ENCODE results near the gene PRDX1. TPM values are rescaled to one million over a fixed set of nuclear protein-coding genes. Genes with fewer than 3 reads are reported as not detected.
A peak's percentile ranks its signal among the peaks of the same experiment; 100 is the strongest.

Gene PRDX1
- total and polyA plus RNA-seq, 2 of the 13 experiments (the other 11 are each of a cell fraction or from before 2014, with no cell fraction given): 761 to 1,898 TPM

DNA sequence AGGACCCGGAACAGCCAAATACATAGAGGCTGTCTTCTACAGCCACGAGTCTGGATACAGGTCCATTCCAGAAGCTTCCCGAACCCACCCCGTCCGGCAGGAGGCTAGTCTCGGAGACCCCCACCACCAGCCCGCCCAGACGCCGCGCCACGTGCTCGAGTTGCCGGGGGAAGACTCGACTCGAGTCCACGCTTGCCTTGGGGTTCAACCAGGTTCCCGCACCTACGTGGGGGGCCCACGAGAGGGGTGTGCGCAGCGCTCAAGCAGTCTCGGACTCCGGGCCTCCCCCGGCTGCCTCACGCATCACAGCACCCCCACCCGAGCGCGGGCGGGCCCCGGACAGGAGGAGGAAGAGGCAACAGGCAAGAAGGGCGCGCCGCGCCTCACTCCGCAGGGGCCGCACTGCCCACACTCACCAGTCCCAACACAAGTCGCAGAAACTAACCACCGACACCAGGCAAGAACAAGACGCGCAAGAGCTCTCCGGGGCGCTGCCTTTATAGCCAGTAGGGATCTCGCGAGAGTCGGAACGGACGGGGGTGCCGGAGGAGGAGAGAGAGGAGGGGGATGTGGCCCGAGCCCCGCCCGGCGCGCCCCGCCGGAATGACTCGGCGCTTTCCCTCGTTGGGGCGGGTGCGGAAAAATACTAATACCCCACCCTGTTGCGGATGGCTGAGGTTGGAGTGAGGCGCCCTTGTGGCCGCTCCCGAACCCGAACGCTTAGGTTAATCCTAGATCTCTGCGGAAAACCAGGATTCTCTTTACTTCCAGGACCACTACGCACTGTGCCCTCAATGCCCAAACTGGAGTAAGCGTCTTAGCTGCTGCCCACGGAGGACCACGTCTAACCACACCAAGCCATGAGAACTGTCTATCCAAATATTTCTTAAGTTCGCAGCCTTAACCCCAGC, at the start of gene PRDX1 (continued):
- TF ChIP-seq ARNT (IDR thresholded peaks at IDR 0.05) (no peak), ZNF547 (CRISPR knock-in tag; IDR thresholded peaks at IDR 0.05) (peak; percentile 93), RNF219 (CRISPR knock-in tag; IDR thresholded peaks at IDR 0.05) (peak; percentile 85; the same call in 1 of the 2 replicates), ZNF572 (CRISPR knock-in tag; IDR thresholded peaks at IDR 0.05) (peak; percentile 85; the same call in 1 of the 2 replicates), CENPX (CRISPR knock-in tag; IDR thresholded peaks at IDR 0.05) (no peak), ZSCAN12 (CRISPR knock-in tag; IDR thresholded peaks at IDR 0.05) (no peak), ONECUT2 (CRISPR knock-in tag; IDR thresholded peaks at IDR 0.05) (peak; percentile 55), ZNF589 (CRISPR knock-in tag; conservative IDR thresholded peaks at IDR 0.05) (no peak; the same call in 1 of the 2 replicates), POLR2A (IDR thresholded peaks at IDR 0.05; ENCODE audit: insufficient read depth in 1 of 2, low read depth in 2 of 2, low read length in 2 of 2) (peak; percentile 99 to 100), FOXO4 (CRISPR knock-in tag; conservative IDR thresholded peaks at IDR 0.05) (0 out of 2 replicates have a peak, but pooled peaks have one; percentile 10), ZSCAN22 (CRISPR knock-in tag; IDR thresholded peaks at IDR 0.05) (peak; percentile 60), ZNF597 (CRISPR knock-in tag; IDR thresholded peaks at IDR 0.05) (peak; percentile 53; the same call in 1 of the 2 replicates), ATAD3A (CRISPR knock-in tag; IDR thresholded peaks at IDR 0.05) (no peak)
- TF ChIP-seq, protein P1, sequence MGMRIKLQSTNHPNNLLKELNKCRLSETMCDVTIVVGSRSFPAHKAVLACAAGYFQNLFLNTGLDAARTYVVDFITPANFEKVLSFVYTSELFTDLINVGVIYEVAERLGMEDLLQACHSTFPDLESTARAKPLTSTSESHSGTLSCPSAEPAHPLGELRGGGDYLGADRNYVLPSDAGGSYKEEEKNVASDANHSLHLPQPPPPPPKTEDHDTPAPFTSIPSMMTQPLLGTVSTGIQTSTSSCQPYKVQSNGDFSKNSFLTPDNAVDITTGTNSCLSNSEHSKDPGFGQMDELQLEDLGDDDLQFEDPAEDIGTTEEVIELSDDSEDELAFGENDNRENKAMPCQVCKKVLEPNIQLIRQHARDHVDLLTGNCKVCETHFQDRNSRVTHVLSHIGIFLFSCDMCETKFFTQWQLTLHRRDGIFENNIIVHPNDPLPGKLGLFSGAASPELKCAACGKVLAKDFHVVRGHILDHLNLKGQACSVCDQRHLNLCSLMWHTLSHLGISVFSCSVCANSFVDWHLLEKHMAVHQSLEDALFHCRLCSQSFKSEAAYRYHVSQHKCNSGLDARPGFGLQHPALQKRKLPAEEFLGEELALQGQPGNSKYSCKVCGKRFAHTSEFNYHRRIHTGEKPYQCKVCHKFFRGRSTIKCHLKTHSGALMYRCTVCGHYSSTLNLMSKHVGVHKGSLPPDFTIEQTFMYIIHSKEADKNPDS (CRISPR knock-in tag; IDR thresholded peaks at IDR 0.05): no peak
- TF ChIP-seq, protein P2, sequence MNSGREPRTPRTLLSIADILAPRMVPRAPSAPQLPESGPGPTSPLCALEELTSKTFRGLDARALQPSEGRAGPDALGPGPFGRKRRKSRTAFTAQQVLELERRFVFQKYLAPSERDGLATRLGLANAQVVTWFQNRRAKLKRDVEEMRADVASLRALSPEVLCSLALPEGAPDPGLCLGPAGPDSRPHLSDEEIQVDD (CRISPR knock-in tag; IDR thresholded peaks at IDR 0.05; ENCODE audit: borderline replicate concordance): 0 out of 2 replicates have a peak, but pooled peaks have one; percentile 74
- TF ChIP-seq, protein P3, sequence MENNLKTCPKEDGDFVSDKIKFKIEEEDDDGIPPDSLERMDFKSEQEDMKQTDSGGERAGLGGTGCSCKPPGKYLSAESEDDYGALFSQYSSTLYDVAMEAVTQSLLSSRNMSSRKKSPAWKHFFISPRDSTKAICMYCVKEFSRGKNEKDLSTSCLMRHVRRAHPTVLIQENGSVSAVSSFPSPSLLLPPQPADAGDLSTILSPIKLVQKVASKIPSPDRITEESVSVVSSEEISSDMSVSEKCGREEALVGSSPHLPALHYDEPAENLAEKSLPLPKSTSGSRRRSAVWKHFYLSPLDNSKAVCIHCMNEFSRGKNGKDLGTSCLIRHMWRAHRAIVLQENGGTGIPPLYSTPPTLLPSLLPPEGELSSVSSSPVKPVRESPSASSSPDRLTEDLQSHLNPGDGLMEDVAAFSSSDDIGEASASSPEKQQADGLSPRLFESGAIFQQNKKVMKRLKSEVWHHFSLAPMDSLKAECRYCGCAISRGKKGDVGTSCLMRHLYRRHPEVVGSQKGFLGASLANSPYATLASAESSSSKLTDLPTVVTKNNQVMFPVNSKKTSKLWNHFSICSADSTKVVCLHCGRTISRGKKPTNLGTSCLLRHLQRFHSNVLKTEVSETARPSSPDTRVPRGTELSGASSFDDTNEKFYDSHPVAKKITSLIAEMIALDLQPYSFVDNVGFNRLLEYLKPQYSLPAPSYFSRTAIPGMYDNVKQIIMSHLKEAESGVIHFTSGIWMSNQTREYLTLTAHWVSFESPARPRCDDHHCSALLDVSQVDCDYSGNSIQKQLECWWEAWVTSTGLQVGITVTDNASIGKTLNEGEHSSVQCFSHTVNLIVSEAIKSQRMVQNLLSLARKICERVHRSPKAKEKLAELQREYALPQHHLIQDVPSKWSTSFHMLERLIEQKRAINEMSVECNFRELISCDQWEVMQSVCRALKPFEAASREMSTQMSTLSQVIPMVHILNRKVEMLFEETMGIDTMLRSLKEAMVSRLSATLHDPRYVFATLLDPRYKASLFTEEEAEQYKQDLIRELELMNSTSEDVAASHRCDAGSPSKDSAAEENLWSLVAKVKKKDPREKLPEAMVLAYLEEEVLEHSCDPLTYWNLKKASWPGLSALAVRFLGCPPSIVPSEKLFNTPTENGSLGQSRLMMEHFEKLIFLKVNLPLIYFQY (CRISPR knock-in tag; IDR thresholded peaks at IDR 0.05; ENCODE audit: borderline replicate concordance): peak; percentile 50; the same call in 1 of the 2 replicates

Data from HepG2 (cell line).